ENCODE data around the gene RASGRF1. TPM values are rescaled to one million over a fixed set of nuclear protein-coding genes. Genes with fewer than 3 reads are reported as not detected.
A peak's percentile ranks its signal among the peaks of the same experiment; 100 is the strongest.

Gene RASGRF1
- polyA plus RNA-seq, 3 donors = 0.11 TPM; not detected in 2

GRCh38 chr15:79078003-79078402, 12.6 kb downstream of the RASGRF1 start:
- Histone ChIP-seq H3K9ac (ENCODE audit: insufficient read depth, low read length, poor library complexity, severe bottlenecking) (no peak overlapping the region), H4K20me1 (ENCODE audit: insufficient read depth, low read length) (no peaks in the 10 kb centered on the region), H2AFZ (ENCODE audit: insufficient read depth, low read depth, low read length, poor library complexity, severe bottlenecking) (no peak overlapping the region), H3K36me3 (replicated peaks in 1 of 2; ENCODE audit: control insufficient read depth in 1 of 2, insufficient read depth in 2 of 2, low read length in 2 of 2) (no peaks in the 10 kb centered on the region), H3K79me2 (ENCODE audit: insufficient read depth, low read length) (no peaks in the 10 kb centered on the region), H3K27me3 (ENCODE audit: control insufficient read depth in 2 of 2, insufficient read depth in 2 of 2, low read length in 2 of 2) (no peaks in the 10 kb centered on the region), H3K4me3 (replicated peaks in 1 of 3; ENCODE audit: low read depth in 2 of 3, low read length in 3 of 3) (no peak overlapping the region), H3K27ac (ENCODE audit: low read depth in 1 of 2, low read length in 2 of 2) (no peak overlapping the region), H3K9me3 (replicated peaks in 1 of 2; ENCODE audit: control insufficient read depth in 1 of 2, insufficient read depth in 1 of 2, low read length in 2 of 2) (no peaks in the 10 kb centered on the region), H3K4me2 (replicated peaks; ENCODE audit: extremely low read depth, low read length, poor library complexity, severe bottlenecking) (no peak overlapping the region), H3K4me1 (ENCODE audit: control insufficient read depth in 1 of 2, insufficient read depth in 2 of 2, low read length in 2 of 2) (no peaks in the 10 kb centered on the region)
- Mint-ChIP-seq H3K4me3 (no peak overlapping the region), H3K27ac (peak overlapping the region in 1 of 7 donors; percentile 31), H3K27me3 (ENCODE audit: low read depth in 3 of 3) (peaks cover 1 to 9% (median 3%) of the 10 kb centered on the region in 3 donors), H3K9me3 (peaks cover 0 to 4% (median 0%) of the 10 kb centered on the region in 7 donors), H3K4me1 (peaks cover 5% of the 10 kb centered on the region), H3K36me3 (no peaks in the 10 kb centered on the region)
- intact Hi-C loops (cut with micrococcal nuclease) = no loop called here
- WGBS (ENCODE audit: insufficient coverage) = 100% methylated on average over 2 of the region's 5 CpGs
- no peak for DNase-seq
- TF ChIP-seq CTCF (IDR thresholded peaks at IDR 0.05) = no peak

DNA sequence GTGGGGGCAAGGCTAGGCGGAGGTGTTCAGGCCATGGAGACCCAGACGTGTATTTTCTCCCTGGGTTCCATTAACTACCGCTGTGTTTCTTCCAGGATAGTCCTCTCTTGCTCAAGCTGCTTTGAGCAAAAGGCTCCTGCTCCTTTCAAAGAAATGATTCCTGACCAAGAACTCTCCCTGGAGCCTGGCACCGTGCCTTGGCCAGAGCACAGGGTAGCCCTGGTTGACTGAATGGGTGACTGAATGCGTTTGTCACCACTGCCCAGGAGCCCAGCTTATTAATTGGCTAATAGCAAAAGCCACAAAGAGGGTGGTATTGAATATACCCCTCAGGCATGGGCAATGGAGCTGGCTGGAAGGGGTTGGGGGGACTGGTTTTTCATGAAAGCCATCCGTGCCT, 13.9 kb downstream of the RASGRF1 start:
- Histone ChIP-seq H2AFZ (ENCODE audit: insufficient read depth, low read depth, low read length, poor library complexity, severe bottlenecking) (no peak overlapping the region), H3K27ac (ENCODE audit: low read depth in 1 of 2, low read length in 2 of 2) (no peak overlapping the region), H3K79me2 (ENCODE audit: insufficient read depth, low read length) (no peaks in the 10 kb centered on the region), H3K36me3 (replicated peaks in 1 of 2; ENCODE audit: control insufficient read depth in 1 of 2, insufficient read depth in 2 of 2, low read length in 2 of 2) (no peaks in the 10 kb centered on the region), H3K27me3 (ENCODE audit: control insufficient read depth in 2 of 2, insufficient read depth in 2 of 2, low read length in 2 of 2) (no peaks in the 10 kb centered on the region), H3K9ac (ENCODE audit: insufficient read depth, low read length, poor library complexity, severe bottlenecking) (no peak overlapping the region), H3K9me3 (replicated peaks in 1 of 2; ENCODE audit: control insufficient read depth in 1 of 2, insufficient read depth in 1 of 2, low read length in 2 of 2) (no peaks in the 10 kb centered on the region), H3K4me3 (replicated peaks in 1 of 3; ENCODE audit: low read depth in 2 of 3, low read length in 3 of 3) (no peak overlapping the region), H3K4me2 (replicated peaks; ENCODE audit: extremely low read depth, low read length, poor library complexity, severe bottlenecking) (no peak overlapping the region), H3K4me1 (ENCODE audit: control insufficient read depth in 1 of 2, insufficient read depth in 2 of 2, low read length in 2 of 2) (no peaks in the 10 kb centered on the region), H4K20me1 (ENCODE audit: insufficient read depth, low read length) (no peaks in the 10 kb centered on the region)
- H3K27me3 Mint-ChIP-seq (ENCODE audit: low read depth in 3 of 3) = peaks cover 0 to 4% (median 2%) of the 10 kb centered on the region in 3 donors
- no peak overlapping the region for H3K27ac Mint-ChIP-seq
- DNase-seq = no peak
- no peak overlapping the region for H3K4me3 Mint-ChIP-seq
- no peaks in the 10 kb centered on the region for H3K36me3 Mint-ChIP-seq
- intact Hi-C loops (cut with micrococcal nuclease) = no loop called here
- H3K9me3 Mint-ChIP-seq = peaks cover 0 to 2% (median 0%) of the 10 kb centered on the region in 7 donors
- peaks cover 5% of the 10 kb centered on the region for H3K4me1 Mint-ChIP-seq
- 95% methylated on average over 5 of the region's 6 CpGs for WGBS (ENCODE audit: insufficient coverage)
- no peak for TF ChIP-seq CTCF (IDR thresholded peaks at IDR 0.05)
